ENCODE measurements around the gene BFSP1. TPM values are rescaled to one million over a fixed set of nuclear protein-coding genes. Genes with fewer than 3 reads are reported as not detected.

BFSP1 gene
- total and polyA plus RNA-seq, 2 experiments from 2014 or later: 2.0 to 2.3 TPM

DNA sequence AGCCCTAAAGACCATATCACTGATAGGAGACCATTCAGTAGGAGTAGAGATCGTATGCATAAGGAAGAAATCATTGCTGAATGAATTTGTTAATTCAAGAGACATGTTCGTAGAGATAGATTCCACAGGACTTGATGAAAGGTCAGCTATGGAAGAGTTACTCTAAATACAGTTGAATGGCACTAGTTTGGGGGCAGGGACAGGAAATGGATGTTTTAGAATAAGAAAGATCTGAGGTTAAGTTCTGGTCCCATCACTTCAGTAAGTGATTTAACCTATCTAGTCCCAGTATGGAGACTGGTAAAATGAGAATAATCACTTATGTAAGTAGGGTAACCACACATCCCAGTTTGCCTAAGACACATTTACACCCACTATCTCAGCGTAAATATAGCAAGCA is 2.9 kb upstream of the BFSP1 start:
- peaks cover 12% of the 10 kb centered on the region for H3K4me1 ChIP-seq (ENCODE audit: insufficient read depth)
- H3K9me3 ChIP-seq (ENCODE audit: low read depth): no peaks in the 10 kb centered on the region
- no peaks in the 10 kb centered on the region for H3K79me2 ChIP-seq
- H3K9me2 ChIP-seq (replicated peaks; ENCODE audit: insufficient read depth): no peaks in the 10 kb centered on the region
- no peak overlapping the region for H3K4me2 ChIP-seq
- no peak overlapping the region for H3K27ac ChIP-seq
- H3K27me3 ChIP-seq: no peaks in the 10 kb centered on the region
- H2AFZ ChIP-seq: no peak overlapping the region
- no peak for DNase-seq (ENCODE audit: low spot score)
- no peak for TF ChIP-seq EZH2phosphoT487 (IDR thresholded peaks at IDR 0.05; ENCODE audit: low read depth, severe bottlenecking, unreplicated experiment)
- no peak for TF ChIP-seq EZH2 (IDR thresholded peaks at IDR 0.05; ENCODE audit: borderline replicate concordance)
- TF ChIP-seq, protein P1, sequence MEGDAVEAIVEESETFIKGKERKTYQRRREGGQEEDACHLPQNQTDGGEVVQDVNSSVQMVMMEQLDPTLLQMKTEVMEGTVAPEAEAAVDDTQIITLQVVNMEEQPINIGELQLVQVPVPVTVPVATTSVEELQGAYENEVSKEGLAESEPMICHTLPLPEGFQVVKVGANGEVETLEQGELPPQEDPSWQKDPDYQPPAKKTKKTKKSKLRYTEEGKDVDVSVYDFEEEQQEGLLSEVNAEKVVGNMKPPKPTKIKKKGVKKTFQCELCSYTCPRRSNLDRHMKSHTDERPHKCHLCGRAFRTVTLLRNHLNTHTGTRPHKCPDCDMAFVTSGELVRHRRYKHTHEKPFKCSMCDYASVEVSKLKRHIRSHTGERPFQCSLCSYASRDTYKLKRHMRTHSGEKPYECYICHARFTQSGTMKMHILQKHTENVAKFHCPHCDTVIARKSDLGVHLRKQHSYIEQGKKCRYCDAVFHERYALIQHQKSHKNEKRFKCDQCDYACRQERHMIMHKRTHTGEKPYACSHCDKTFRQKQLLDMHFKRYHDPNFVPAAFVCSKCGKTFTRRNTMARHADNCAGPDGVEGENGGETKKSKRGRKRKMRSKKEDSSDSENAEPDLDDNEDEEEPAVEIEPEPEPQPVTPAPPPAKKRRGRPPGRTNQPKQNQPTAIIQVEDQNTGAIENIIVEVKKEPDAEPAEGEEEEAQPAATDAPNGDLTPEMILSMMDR (IDR thresholded peaks at IDR 0.05; ENCODE audit: poor library complexity): no peak
- H4K20me1 ChIP-seq (ENCODE audit: insufficient read depth, poor library complexity, severe bottlenecking): no peaks in the 10 kb centered on the region
- H3K4me3 ChIP-seq: no peak overlapping the region
- WGBS (ENCODE audit: low lambda C conversion rate, missing lambda C conversion rate): 96% methylated on average over 3 of the region's 3 CpGs
- no peaks in the 10 kb centered on the region for H3K36me3 ChIP-seq (replicated peaks; ENCODE audit: insufficient read depth, low read depth)

DNA sequence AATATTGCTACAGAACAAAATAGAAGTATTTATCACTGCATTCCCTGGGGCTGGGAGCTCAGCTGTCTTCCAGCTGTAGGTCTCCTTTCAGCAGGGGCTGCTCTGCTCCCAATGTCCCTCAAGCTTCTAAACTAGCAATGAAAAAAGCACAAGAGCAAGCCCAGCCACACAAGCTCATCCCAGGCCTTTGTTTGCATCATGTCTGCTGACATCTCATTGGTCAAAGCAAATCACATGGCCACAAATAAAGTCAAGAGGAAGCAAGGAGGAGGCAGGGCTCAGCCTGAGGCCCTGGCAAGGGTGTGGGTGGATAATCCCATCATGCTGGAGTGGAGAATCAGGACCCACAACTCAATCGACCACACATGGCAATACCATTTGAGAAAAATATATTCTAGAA is 2.2 kb upstream of the BFSP1 start:
- no peak overlapping the region for H2AFZ ChIP-seq
- H3K27ac ChIP-seq: no peak overlapping the region
- H3K27me3 ChIP-seq: no peaks in the 10 kb centered on the region
- WGBS (ENCODE audit: low lambda C conversion rate, missing lambda C conversion rate): 47% methylated on average over 1 of the region's 1 CpG
- H3K9me2 ChIP-seq (replicated peaks; ENCODE audit: insufficient read depth): no peaks in the 10 kb centered on the region
- H3K4me1 ChIP-seq (ENCODE audit: insufficient read depth): peaks cover 12% of the 10 kb centered on the region
- H3K36me3 ChIP-seq (replicated peaks; ENCODE audit: insufficient read depth, low read depth): no peaks in the 10 kb centered on the region
- H3K79me2 ChIP-seq: no peaks in the 10 kb centered on the region
- no peak overlapping the region for H3K4me3 ChIP-seq
- no peaks in the 10 kb centered on the region for H3K9me3 ChIP-seq (ENCODE audit: low read depth)
- no peak overlapping the region for H3K4me2 ChIP-seq
- TF ChIP-seq EZH2phosphoT487 (IDR thresholded peaks at IDR 0.05; ENCODE audit: low read depth, severe bottlenecking, unreplicated experiment): no peak
- TF ChIP-seq, protein P1 (IDR thresholded peaks at IDR 0.05; ENCODE audit: poor library complexity): no peak
- no peak for TF ChIP-seq EZH2 (IDR thresholded peaks at IDR 0.05; ENCODE audit: borderline replicate concordance)
- H4K20me1 ChIP-seq (ENCODE audit: insufficient read depth, poor library complexity, severe bottlenecking): no peaks in the 10 kb centered on the region
- peak; percentile 54 for DNase-seq (ENCODE audit: low spot score)

DNA sequence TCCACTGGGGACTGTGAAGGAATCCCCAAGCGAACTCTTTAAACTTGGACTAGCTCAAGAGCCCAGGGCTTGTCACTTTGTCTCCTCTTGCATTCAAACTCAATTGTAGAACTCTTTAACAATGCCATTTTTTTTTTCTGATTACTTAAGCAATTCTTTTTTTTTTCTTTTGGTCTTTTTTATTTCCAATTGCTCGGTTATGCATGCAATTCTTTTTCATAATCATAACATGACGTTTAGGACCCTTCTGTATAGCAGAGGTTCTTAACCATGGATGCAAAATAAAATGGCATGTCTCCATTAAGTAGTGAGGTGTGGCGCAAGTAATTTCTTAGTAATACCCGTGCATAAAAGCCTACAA is 466 bp upstream of the BFSP1 start:
- H3K4me2 ChIP-seq: peak overlapping the region; percentile 95
- H3K9me3 ChIP-seq (ENCODE audit: low read depth): no peaks in the 10 kb centered on the region
- H3K4me1 ChIP-seq (ENCODE audit: insufficient read depth): peaks cover 12% of the 10 kb centered on the region
- no peak for TF ChIP-seq EZH2 (IDR thresholded peaks at IDR 0.05; ENCODE audit: borderline replicate concordance)
- no peak for TF ChIP-seq EZH2phosphoT487 (IDR thresholded peaks at IDR 0.05; ENCODE audit: low read depth, severe bottlenecking, unreplicated experiment)
- TF ChIP-seq, protein P1 (IDR thresholded peaks at IDR 0.05; ENCODE audit: poor library complexity): no peak
- H3K27ac ChIP-seq: peak overlapping the region; percentile 48
- 62% methylated on average over 5 of the region's 5 CpGs for WGBS (ENCODE audit: low lambda C conversion rate, missing lambda C conversion rate)
- no peaks in the 10 kb centered on the region for H4K20me1 ChIP-seq (ENCODE audit: insufficient read depth, poor library complexity, severe bottlenecking)
- peak overlapping the region; percentile 66 for H3K4me3 ChIP-seq
- H3K27me3 ChIP-seq: no peaks in the 10 kb centered on the region
- no peak for DNase-seq (ENCODE audit: low spot score)
- no peaks in the 10 kb centered on the region for H3K36me3 ChIP-seq (replicated peaks; ENCODE audit: insufficient read depth, low read depth)
- no peaks in the 10 kb centered on the region for H3K9me2 ChIP-seq (replicated peaks; ENCODE audit: insufficient read depth)
- H2AFZ ChIP-seq: peak overlapping the region; percentile 90
- no peaks in the 10 kb centered on the region for H3K79me2 ChIP-seq

DNA sequence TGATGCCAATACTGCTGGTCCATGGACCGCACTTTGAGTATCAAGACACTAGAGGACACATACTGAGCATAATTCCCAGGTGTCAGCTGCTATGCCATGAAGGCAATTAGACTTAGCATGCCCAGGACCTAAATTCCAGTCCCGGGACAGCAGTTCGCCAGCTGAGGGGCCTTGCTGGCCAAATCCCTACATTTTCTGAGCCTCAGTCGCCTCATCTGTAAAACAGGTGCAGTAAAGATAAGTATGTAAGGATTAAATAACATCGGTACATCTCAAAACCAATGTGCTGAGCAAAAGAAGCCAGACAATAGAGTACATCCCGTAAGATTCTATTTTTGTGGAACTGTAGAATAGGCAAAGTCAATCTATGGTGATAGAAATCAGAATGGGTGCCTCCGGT is 1.0 kb downstream of the BFSP1 start:
- peaks cover 12% of the 10 kb centered on the region for H3K4me1 ChIP-seq (ENCODE audit: insufficient read depth)
- no peaks in the 10 kb centered on the region for H3K9me2 ChIP-seq (replicated peaks; ENCODE audit: insufficient read depth)
- H4K20me1 ChIP-seq (ENCODE audit: insufficient read depth, poor library complexity, severe bottlenecking): no peaks in the 10 kb centered on the region
- DNase-seq (ENCODE audit: low spot score): no peak
- H3K27me3 ChIP-seq: no peaks in the 10 kb centered on the region
- no peak overlapping the region for H2AFZ ChIP-seq
- no peak overlapping the region for H3K4me3 ChIP-seq
- peak overlapping the region; percentile 95 for H3K4me2 ChIP-seq
- TF ChIP-seq EZH2 (IDR thresholded peaks at IDR 0.05; ENCODE audit: borderline replicate concordance) (no peak), EZH2phosphoT487 (IDR thresholded peaks at IDR 0.05; ENCODE audit: low read depth, severe bottlenecking, unreplicated experiment) (no peak)
- TF ChIP-seq, protein P1 (IDR thresholded peaks at IDR 0.05; ENCODE audit: poor library complexity): no peak
- no peaks in the 10 kb centered on the region for H3K9me3 ChIP-seq (ENCODE audit: low read depth)
- H3K36me3 ChIP-seq (replicated peaks; ENCODE audit: insufficient read depth, low read depth): no peaks in the 10 kb centered on the region
- no peak overlapping the region for H3K27ac ChIP-seq
- WGBS (ENCODE audit: low lambda C conversion rate, missing lambda C conversion rate): 82% methylated on average over 7 of the region's 7 CpGs
- no peaks in the 10 kb centered on the region for H3K79me2 ChIP-seq

All from hepatocyte (in vitro differentiated cells).